ENCODE data around the gene WDR20. TPM values are rescaled to one million over a fixed set of nuclear protein-coding genes. Genes with fewer than 3 reads are reported as not detected.
A peak's percentile ranks its signal among the peaks of the same experiment; 100 is the strongest.

Gene WDR20
- total RNA-seq, 4 donors from 2014 or later = 16.0 to 21.9 (median 19.1) TPM

GRCh38 chr14:102205560-102205959 is 65.9 kb downstream of the WDR20 start:
- Histone ChIP-seq H3K27ac (no peak overlapping the region), H3K4me3 (no peak overlapping the region), H3K9me3 (no peaks in the 10 kb centered on the region), H3K27me3 (no peaks in the 10 kb centered on the region), H3K36me3 (peaks cover 5 to 100% (median 24%) of the 10 kb centered on the region in 3 donors), H3K4me1 (no peaks in the 10 kb centered on the region)
- intact Hi-C loops (cut with DNase I) = no loop called here
- TF ChIP-seq, protein P1, sequence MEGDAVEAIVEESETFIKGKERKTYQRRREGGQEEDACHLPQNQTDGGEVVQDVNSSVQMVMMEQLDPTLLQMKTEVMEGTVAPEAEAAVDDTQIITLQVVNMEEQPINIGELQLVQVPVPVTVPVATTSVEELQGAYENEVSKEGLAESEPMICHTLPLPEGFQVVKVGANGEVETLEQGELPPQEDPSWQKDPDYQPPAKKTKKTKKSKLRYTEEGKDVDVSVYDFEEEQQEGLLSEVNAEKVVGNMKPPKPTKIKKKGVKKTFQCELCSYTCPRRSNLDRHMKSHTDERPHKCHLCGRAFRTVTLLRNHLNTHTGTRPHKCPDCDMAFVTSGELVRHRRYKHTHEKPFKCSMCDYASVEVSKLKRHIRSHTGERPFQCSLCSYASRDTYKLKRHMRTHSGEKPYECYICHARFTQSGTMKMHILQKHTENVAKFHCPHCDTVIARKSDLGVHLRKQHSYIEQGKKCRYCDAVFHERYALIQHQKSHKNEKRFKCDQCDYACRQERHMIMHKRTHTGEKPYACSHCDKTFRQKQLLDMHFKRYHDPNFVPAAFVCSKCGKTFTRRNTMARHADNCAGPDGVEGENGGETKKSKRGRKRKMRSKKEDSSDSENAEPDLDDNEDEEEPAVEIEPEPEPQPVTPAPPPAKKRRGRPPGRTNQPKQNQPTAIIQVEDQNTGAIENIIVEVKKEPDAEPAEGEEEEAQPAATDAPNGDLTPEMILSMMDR (IDR thresholded peaks at IDR 0.05) = no peak
- no peak for TF ChIP-seq POLR2A (IDR thresholded peaks at IDR 0.05)
- no peak for DNase-seq
- 82 to 85% methylated on average over 5 of the region's 5 CpGs for WGBS, 2 donors

DNA sequence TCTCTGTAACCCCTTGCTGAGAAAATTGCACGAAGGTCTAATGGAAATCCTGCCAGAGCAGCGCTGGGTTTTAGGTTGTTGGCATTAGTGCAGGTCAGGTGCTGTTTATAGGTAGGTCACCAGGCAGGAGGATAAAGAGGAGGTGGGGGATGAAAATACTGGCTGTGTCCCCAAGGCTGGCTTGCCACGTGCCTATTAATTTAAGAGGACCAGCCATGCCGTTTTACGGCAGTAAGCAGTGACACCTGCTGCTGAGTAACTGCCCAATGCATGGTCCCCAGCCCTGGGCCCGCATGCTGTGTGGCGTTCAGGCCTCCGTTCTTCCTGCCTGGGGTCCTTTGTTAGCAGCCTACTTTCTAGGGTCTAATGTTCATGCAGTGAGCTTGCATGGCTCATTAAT is 67.2 kb downstream of the WDR20 start:
- TF ChIP-seq, protein P1 (IDR thresholded peaks at IDR 0.05) = no peak
- no peak for TF ChIP-seq POLR2A (IDR thresholded peaks at IDR 0.05)
- Histone ChIP-seq H3K27ac (no peak overlapping the region), H3K36me3 (peaks cover 5 to 100% (median 24%) of the 10 kb centered on the region in 3 donors), H3K4me3 (no peak overlapping the region), H3K4me1 (no peaks in the 10 kb centered on the region), H3K9me3 (no peaks in the 10 kb centered on the region), H3K27me3 (no peaks in the 10 kb centered on the region)
- 95% methylated on average over 7 to 8 of the region's 8 CpGs for WGBS, 2 donors
- no peak for DNase-seq
- intact Hi-C loops (cut with DNase I) = no loop called here

DNA sequence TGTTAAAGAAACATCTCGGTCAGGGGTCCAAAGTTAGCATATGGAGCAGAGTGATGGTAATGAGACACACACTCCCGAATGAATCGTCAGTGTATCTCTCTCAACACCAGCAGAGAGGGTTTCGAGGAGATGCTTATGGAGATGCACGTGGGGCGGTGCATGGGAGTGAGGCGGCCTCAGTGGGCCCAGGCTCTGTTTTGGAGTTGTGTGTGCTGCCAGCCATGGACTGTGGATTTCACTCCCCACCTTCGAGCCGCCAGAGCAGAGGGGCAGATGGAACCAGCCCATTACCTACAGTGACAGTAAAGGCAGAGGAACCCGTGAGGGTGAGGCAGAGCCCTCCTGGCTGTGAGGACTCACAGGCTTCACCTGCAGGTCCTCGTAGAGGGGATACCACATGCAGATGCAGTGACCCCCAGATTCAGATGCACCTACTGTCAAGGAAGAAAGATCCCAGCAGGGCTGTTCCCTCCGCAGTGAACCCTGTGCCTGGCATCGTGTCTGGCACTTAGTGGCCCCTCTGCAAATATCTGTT is 68.2 kb downstream of the WDR20 start:
- 92 to 95% methylated on average over 6 to 12 of the region's 13 CpGs for WGBS, 2 donors
- DNase-seq = no peak
- Histone ChIP-seq H3K27me3 (no peaks in the 10 kb centered on the region), H3K4me3 (no peak overlapping the region), H3K27ac (no peak overlapping the region), H3K36me3 (peaks cover 5 to 100% (median 24%) of the 10 kb centered on the region in 3 donors), H3K9me3 (no peaks in the 10 kb centered on the region), H3K4me1 (no peaks in the 10 kb centered on the region)
- intact Hi-C loops (cut with DNase I) = no loop called here
- TF ChIP-seq, protein P1 (IDR thresholded peaks at IDR 0.05) = no peak
- TF ChIP-seq POLR2A (IDR thresholded peaks at IDR 0.05) = no peak

GRCh38 chr14:102208741-102209140 is 69.0 kb downstream of the WDR20 start:
- Histone ChIP-seq H3K9me3 (no peaks in the 10 kb centered on the region), H3K4me3 (no peak overlapping the region), H3K36me3 (peaks cover under 1 to 100% (median 22%) of the 10 kb centered on the region in 3 donors), H3K27me3 (no peaks in the 10 kb centered on the region), H3K27ac (no peak overlapping the region), H3K4me1 (no peaks in the 10 kb centered on the region)
- intact Hi-C loops (cut with DNase I) = no loop called here
- TF ChIP-seq, protein P1 (IDR thresholded peaks at IDR 0.05) = no peak
- no peak for TF ChIP-seq POLR2A (IDR thresholded peaks at IDR 0.05)
- 90 to 91% methylated on average over 7 to 15 of the region's 17 CpGs for WGBS, 2 donors
- no peak for DNase-seq

DNA sequence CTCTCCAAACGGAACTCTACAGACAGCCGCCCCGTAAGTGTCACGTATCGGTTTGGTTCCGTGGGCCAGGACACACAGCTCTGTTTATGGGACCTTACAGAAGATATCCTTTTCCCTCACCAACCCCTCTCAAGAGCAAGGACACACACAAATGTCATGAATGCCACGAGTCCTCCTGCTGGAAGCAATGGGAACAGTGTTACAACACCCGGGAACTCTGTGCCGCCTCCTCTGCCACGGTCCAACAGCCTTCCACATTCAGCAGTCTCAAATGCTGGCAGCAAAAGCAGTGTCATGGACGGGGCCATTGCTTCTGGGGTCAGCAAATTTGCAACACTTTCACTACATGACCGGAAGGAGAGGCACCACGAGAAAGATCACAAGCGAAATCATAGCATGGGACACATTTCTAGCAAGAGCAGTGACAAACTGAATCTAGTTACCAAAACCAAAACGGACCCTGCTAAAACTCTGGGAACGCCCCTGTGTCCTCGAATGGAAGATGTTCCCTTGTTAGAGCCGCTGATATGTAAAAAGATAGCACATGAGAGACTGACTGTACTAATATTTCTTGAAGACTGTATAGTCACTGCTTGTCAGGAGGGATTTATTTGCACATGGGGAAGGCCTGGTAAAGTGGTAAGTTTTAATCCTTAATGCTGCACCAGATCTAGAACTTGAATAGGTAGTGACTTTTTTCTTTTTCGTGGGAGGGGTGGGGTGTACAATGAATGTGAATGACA is 69.7 kb downstream of the WDR20 start:
- H3K36me3 ChIP-seq = peaks cover 0 to 99% (median 15%) of the 10 kb centered on the region in 3 donors
- no peak for DNase-seq
- TF ChIP-seq POLR2A (IDR thresholded peaks at IDR 0.05) = no peak
- TF ChIP-seq, protein P1 (IDR thresholded peaks at IDR 0.05) = peak in 2 of 6 experiments; percentile 24 to 29
- H3K4me3 ChIP-seq = no peak overlapping the region
- 75 to 86% methylated on average over 17 to 19 of the region's 19 CpGs for WGBS, 2 donors
- H3K27ac ChIP-seq = no peak overlapping the region
- no peaks in the 10 kb centered on the region for H3K27me3 ChIP-seq
- no peaks in the 10 kb centered on the region for H3K9me3 ChIP-seq
- H3K4me1 ChIP-seq = no peaks in the 10 kb centered on the region
- intact Hi-C loops (cut with DNase I) = no loop called here

Measured in esophagus squamous epithelium (tissue), 5 donors.